NT2/D1 (cell line): ENCODE results near the gene NELFE.

Source experiments
- SUZ12 ChIP-seq: IDR thresholded peaks from 2 replicates; pipeline ENCODE4 v1.6.1; 2011; ENCODE audit not compliant: insufficient read length, insufficient read depth; ENCODE audit errors: extremely low read depth
- YY1 ChIP-seq: IDR thresholded peaks from 2 replicates; pipeline ENCODE4 v1.6.1; 2011; ENCODE audit not compliant: insufficient read length, insufficient read depth

- TF ChIP-seq YY1 (no peak), SUZ12 (no peak)
These were observed 18.5 kb downstream of the NELFE start for GRCh38 chr6:31940256-31940664.
